HG02763 (cell line): ENCODE data around the gene ELF1.
"Not testable (repeated sequence)": the region's sequence is repeated elsewhere in the genome, so short reads cannot be mapped to it uniquely, and the experiment has no call there.

Experiments used
- ATAC-seq: cut with Tn5 transposase; IDR thresholded peaks from one replicate; pipeline ENCODE4 v1.9.1; 2021; ENCODE audit warnings: mild to moderate bottlenecking, moderate library complexity; ENCODE audit not compliant: unreplicated experiment

The ELF1 gene

GRCh38 chr13:41048640-41049039, 29.5 kb upstream of the ELF1 start:
- ATAC-seq = no peak

DNA sequence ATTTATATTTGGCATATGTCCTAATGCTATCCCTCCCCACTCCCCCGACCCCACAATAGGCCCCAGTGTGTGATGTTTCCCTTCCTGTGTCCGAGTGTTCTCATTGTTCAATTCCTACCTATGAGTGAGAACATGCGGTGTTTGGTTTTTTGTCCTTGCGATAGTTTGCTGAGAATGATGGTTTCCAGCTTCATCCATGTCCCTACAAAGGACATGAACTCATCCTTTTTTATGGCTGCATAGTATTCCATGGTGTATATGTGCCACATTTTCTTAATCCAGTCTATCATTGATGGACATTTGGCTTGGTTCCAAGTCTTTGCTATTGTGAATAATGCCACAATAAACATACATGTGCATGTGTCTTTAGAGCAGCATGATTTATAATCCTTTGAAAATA, 23.3 kb upstream of the ELF1 start:
- ATAC-seq = not testable (repeated sequence)

DNA sequence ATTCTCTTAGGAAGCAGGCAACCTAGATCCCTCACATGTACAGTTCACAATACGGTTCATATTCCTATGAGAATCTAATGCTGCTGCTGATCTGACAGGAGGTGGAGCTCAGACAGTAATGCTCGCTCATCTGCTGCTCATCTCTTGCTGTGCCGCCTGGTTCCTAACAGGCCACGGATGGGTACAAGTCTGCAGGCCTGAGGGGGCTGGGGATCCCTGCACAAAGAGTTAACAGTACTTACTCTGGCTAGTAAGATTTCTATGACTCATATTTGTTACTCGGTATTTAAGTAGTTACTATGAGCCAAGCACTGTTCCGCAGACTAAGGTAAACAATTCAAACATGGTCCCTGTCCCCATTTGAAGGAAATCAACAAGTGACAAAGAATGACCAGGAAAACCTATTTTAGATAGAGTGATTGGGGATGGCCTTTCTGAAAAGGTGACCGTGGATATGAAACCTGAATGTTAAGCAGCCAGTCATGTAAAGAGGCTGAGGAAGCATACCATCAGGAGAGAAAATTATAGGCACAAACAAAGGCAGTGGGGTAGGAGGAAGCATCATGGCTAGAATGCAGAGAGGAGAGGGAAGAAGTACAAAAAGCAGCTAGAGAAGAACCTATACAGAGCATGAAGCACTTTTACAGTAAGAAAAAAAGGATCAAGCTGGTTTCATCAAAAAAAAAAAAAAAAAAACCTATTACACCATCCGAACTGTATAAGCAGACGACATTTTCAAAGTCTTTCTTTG, 21.6 kb upstream of the ELF1 start:
- no peak for ATAC-seq

DNA sequence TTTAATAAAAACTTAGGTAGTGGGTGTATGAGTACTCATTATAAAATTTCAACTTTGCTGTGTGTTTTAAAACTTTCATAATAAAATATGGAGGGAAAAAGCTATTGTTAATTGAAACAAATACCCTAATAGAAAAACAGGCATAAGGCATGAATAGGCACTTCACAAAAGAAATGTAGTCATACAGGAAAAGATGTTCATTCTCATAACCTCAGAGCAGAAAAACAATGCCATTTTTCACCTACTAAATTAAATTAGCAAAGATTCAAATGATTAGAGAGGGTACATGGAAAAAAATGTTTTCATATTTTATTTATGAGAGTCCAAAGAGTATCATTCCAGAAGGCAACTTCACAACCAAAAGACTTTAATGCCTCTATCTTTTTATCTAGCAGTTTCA, 20.6 kb upstream of the ELF1 start:
- ATAC-seq = no peak

GRCh38 chr13:41036557-41036956, 17.4 kb upstream of the ELF1 start:
- not testable (repeated sequence) for ATAC-seq

DNA sequence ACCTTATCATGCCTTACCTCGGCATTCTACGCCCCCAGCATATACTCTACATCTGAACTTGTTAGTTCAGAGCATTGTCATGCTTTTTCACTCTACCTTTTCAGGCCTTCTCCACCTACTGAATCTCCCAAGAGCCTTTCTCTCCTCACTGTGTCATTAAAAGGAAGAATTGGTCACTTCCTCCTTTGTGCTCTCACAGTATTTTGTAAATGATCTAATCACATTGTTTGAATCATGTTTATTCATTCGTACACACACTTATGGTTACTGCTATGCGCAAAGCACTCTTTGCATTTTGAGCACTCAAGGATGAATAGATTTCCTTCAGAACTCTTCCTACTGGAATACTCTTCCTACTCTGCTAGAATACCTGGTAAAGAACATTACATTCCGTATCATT, 15.8 kb upstream of the ELF1 start:
- no peak for ATAC-seq

DNA sequence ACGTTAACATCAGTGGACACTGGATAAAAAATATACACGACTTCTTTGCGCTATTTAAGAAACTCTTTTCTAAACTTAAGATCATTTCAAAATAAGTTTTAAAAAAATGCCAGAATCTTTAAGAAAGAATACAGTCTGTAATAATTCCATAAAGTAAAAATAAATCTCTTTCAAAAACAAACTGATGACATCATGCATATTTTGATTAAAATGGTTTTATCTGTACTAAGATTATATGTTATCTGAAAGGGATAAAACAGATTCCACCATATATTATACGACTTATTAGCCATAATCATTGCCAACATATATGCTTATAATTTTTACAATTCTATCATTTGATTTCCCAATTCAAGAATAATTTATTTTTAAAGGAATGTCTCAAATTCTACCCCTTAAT, 15.3 kb upstream of the ELF1 start:
- no peak for ATAC-seq

DNA sequence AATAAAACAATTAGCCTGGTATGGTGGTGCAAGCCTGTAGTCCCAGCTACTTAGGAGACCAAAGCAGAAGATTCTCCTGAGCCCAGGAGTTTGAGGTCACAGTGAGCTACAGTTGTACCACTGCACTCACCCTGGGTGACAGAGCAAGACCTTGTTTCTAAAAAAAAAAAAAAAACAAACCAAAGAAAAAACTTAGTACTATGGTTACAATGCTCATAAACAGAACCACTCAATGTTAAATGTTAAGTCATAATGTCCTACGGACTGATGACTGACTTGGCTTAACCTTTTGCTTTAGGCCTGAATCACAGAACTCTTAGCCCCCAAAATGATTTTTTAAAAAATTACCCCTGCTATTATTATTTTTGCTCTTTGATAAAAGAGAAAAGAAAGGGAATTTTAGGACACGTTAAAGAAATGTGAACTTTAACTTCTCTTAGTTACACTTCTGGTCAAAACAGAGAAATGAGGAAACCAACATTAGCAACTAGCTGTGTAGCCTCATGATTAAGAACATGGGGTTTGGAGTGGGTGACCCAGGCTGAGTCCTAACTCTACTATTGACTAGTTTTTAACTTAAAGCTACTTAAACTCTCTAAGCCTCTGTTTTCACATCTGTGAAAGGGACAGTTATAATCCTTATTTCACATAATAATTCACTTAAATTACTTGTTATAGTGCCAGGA, 13.7 kb upstream of the ELF1 start:
- no peak for ATAC-seq

DNA sequence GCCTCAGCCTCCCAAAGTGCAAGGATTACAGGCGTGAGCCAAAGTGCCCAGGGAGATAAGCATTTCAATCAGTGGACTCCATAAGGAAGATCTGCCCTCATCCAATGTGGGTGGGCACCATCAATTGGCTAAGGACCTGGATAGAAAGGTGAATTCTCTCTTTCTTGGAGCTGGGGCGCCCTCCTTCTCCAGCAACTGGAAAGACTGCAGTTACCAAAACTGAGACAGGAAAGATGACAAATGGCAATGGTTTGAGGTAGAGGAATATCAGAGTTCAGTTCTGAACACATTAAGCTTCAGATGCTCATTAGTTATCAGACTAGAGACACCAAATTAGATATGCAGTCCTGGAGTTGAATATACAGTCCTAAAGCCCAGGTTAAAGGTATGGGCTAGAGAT, 10.5 kb upstream of the ELF1 start:
- no peak for ATAC-seq

DNA sequence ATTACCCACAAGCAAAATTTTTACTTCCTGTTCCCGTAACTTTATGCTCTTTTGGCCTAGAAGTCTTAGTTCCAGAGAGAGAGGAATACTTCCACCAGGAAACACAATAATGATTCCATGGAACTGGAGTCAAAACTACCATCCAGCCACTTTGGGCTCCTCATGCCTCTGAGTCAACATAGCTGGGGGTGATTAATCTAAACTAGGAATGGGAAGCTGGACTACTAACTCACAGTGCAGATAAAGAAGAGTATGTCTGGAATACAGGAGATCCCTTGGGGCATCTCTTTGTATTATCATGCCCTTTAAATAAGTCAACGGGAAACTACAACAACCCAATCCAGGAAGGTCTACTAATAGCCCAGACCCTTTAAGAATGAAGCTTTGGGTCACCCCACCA, 8.9 kb upstream of the ELF1 start:
- no peak for ATAC-seq

DNA sequence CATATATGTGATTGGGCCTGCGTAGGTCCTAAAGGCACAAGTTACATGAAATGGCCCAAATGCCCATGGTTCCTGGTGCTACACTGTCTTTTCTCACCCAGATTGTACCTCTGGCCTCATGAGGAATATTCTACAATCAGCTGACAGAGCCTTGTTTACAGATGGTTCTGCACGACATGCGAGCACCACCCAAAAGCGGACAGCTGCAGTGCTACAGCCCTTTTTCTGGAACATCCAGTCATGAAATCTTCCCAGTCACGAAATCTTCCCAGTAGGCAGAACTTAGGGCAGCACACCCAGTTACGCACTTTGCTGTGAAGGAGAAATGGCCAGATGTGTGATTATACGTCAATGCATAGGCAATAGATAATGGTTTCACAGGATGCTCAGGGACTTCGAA, 7.7 kb upstream of the ELF1 start:
- ATAC-seq = no peak

DNA sequence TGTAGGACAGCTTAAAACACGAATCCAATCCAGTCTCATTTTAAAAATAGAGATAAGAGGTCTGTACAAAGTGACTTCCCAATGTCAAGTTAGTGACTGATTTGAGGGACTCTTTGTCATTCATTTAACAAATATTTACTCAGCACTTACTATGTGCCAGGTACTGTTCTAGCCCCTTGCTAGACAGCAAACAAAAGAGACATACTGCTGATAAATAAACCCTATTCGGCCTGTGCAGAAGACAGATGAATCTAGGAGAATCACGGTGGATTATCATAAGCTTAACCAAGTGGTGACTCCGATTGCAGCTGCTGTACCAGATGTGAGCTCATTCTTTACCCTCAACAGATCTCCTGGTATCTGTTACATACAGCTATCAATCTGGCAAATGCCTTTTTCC, 6.4 kb upstream of the ELF1 start:
- ATAC-seq = no peak

DNA sequence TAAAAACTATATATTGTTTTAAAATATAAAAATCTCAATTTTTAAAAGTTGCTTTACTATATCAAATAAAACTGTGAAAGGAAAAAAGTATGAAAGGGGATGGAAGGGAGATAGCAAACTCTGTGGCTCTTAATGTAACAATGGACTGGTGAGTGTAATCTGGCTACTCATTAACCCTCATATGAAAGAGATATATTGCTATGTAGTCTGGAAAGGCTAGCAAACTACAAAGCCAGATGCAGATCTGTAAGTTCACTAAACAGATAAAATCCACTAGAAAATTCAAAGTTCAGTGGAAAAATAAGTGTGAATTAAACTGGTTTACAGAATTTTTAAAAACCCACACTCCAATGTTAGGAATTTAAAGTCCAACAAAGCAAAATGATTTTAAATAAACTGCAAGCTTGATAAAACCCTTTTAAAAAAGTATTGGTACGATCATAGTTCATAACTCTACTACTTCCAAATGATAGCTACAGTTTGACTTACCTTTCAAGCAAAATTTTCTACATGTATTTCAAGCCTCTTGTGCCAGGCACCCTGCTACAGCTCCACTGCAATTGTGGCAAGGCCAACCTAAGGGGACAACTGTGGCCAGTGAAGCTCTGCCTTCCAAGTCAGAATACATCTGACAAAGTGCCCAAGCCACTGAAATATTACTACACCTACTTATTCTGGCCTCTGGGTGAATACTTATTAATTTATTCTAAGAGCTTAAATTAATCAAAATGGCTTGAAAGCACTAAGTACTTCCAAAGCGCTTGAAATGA, 647 bp upstream of the ELF1 start:
- no peak for ATAC-seq

DNA sequence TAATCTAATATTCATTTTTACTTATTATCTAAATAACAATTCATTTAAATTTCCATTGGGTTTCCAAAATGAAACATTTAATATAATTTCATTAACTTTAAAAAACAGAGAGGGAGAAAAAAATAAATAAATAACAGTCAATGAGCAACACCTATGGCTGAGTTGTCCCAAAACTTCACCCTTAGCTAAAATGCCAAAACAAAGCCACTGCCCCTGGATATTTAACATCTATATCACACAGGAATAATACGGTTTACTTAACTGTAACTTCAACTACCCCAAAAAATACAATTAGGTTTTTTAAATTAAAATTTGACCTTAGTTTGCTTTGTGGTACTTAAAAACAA, 541 bp downstream of the ELF1 start:
- no peak for ATAC-seq

- ATAC-seq = no peak
Measured at GRCh38 chr13:41017817-41018601, 1.1 kb downstream of the ELF1 start.

DNA sequence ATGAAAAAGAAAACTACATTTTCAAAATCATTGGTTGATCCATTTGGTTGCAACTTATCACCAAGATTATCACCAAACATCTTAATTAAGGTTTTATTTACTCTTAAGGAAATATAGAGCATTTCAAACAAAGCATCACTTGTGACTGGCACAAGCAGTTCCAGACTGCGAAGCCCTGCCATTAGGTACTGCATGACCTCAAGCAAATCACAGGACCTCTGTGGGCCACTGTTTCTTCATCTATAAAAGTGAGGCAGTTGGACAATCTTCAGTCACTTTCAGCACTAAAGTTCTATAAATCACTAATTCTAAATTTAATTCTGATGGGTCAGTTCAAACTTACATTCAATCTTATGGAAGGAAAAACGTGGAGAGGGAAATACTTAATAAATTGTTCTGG, 2.0 kb downstream of the ELF1 start:
- no peak for ATAC-seq

- no peak for ATAC-seq
Measured at GRCh38 chr13:41015920-41016319, 3.2 kb downstream of the ELF1 start.

- no peak for ATAC-seq
Measured at GRCh38 chr13:41013835-41014234, 5.3 kb downstream of the ELF1 start.

GRCh38 chr13:41012536-41012935, 6.6 kb downstream of the ELF1 start:
- no peak for ATAC-seq

GRCh38 chr13:41011382-41011956, 7.6 kb downstream of the ELF1 start:
- no peak for ATAC-seq
